ENCODE data around the gene HEXD.
"Not testable (repeated sequence)": the region's sequence is repeated elsewhere in the genome, so short reads cannot be mapped to it uniquely, and the experiment has no call there.

Gene HEXD

DNA sequence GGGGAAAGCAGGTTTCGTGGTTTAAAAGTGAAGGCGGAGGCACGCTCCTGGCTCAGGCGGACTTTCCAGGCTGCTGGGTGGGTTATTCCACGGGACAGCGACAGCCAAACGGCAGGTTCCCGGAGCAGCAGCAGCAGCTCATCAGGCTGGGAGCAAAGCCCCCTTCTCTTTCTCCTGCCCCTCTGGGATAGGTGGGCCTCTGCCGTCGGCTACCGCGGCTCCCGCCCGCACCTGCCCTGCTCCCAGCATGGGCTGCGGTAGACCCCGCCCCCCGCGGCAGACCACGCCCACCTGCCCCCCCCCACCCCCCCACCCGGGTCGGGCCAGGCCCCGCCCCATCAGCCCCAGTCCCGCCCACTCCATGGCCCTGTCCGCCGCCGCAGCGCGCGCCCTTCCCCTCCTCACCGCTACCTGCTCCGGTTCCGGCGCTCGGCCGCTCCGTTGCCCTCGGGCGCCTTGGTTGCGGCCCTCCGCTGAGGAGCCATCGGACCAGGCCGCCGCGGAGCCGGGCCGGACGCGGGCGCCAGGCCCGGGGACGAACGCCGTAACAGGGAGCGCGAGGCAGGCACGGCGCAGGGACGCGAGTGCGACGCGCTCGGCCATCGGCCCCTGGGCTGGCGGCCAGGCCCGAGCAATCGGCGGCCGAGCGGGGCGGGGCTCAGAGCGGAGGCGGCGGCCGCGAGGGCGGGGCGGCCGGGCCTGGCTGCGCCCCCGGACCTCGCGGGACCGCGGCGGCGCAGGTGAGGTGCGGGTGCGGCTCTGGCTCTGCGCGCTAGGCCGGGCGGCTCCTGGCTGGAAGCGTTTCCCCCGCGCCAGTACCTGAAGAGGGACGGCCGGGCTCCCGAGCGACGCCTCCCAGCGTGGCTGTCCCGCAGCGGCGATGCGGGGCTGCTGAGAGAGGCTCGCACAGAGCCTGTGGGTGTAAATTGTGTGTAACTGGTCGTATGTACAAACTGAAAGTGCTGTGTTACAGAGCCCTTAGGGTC is at the start of gene HEXD, which contains the start of gene OGFOD3:
HEXD (plus strand) TSS at position 347 of the 986 bp plus-strand sequence. CDS start 1,453 bp downstream, outside the sequence.
OGFOD3 (minus strand) TSS at position 586 of the 986 bp plus-strand sequence; CDS start at position 485, 101 bp downstream.
- no peak for TF ChIP-seq ZNF274 (IDR thresholded peaks at IDR 0.05; ENCODE audit: low read depth, low read length)
- peak within 1 kb of the TSS; percentile 81 for H3K4me3 ChIP-seq (ENCODE audit: low read length)

DNA sequence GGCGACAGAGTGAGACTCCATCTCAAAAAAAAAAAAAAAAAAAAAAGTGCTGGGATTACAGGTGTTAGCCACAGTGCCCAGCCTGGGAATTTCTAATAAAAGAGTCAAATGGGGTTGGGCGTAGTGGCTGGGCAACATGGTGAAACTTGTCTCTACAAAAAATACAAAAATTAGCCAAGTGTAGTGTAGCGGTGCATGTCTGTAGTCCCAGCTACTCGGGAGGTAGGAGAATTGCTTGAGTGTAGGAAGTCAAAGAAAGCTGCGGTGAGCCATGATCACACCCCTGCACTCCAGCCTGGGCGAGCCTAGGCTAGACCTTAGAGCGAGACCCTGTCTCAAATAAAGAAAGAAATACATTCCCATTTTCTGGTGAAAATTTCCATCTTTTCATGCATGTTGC is 48.9 kb upstream of the HEXD start:
- TF ChIP-seq ZNF274 (IDR thresholded peaks at IDR 0.05; ENCODE audit: low read depth, low read length) = no peak
- H3K4me3 ChIP-seq (ENCODE audit: low read length) = no peak overlapping the region

DNA sequence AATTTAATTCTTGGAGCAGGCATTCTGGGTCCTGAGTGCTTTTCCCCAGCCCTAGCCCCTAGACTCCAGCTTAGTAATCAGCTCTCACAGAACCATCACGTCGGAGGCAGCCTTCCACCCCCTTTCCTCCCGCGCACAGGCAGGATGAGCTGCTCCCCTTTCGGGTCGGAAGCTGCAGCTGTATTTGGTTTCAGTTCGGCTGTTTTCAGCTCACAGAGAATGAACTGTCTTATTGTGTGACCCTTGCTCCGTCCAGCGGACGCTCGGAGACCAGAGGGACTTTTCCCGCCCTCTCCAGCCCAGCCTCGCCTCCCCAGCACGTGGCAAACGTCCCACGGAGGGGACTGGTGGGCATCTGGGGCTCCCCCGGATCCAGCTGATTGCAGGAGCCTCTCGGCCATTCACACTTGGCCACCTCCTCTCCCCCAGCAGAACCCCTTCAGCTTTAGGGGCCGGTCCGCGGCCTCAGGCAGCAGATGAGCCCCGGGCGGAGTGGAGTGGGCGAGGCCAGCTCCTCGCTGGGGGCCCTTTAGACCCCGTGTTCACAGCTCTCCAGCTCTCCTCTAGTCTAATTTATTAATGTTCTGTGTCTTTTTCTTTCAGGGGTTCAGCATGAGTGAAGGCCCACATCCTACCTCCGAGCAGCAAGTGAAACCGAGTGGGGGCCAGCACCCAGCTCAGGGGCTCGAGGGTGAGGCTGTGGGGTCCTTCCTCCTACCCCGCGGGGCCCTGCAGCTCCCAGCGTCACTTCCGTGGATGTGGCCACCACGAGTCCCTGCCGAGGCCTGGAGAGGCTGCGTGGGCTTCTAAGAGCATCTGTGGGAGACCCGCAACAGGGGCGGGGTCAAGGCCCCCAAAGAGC is 47.4 kb upstream of the HEXD start:
- no peak for TF ChIP-seq ZNF274 (IDR thresholded peaks at IDR 0.05; ENCODE audit: low read depth, low read length)
- peak overlapping the region; percentile 20; the same call in 1 of the 2 replicates for H3K4me3 ChIP-seq (ENCODE audit: low read length)

DNA sequence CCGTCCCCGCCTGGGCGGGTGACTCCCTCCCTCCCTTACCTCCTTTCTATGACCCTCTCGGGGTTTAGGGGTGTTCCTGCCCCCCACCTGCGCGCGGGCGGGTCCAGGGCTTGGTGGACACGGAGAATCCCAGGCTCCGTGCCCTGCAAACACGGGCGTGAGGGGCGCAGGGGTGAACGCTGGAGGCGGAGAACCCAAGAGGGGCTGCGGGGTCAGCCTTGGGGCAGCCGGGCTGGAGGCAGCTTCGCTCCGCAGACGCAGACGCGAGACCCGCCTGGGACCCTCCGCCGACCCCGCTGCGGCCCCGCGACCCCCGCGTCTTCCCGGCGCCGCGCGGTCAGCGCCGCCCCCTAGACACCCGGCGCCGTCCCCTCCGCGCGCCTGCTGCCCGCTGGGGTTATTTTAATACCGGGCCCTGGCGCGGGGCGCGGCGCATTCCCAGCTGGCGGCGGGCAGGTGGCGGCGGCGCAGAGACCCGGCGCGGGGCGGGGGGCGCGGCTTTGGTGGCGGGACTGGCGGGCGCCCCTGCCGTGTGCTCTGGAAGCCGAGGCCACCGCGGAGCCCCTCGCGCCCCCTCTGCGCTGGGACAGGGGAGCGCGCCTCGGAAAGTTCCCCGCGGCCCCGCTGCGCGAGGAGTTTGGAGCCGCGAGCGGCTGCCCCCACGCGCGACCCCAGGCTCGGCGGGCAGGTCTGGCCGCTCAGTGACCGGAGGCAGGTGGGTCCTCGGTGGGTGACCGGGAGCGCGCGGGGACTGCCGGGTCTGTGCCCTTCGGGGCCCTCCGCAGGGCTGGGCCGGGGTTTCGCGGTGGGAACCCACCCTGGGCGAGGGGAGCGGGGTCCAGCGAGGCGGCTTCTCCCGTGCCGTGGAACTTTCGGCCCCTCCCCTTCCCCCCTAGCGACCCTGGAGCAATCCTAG is 46.6 kb upstream of the HEXD start, which contains the start of gene UTS2R:
UTS2R (plus strand) TSS at position 433 of the 916 bp plus-strand sequence. CDS start 2,560 bp downstream, outside the sequence.
- peak within 1 kb of the TSS; percentile 25; the same call in 1 of the 2 replicates for H3K4me3 ChIP-seq (ENCODE audit: low read length)
- TF ChIP-seq ZNF274 (IDR thresholded peaks at IDR 0.05; ENCODE audit: low read depth, low read length) = no peak

DNA sequence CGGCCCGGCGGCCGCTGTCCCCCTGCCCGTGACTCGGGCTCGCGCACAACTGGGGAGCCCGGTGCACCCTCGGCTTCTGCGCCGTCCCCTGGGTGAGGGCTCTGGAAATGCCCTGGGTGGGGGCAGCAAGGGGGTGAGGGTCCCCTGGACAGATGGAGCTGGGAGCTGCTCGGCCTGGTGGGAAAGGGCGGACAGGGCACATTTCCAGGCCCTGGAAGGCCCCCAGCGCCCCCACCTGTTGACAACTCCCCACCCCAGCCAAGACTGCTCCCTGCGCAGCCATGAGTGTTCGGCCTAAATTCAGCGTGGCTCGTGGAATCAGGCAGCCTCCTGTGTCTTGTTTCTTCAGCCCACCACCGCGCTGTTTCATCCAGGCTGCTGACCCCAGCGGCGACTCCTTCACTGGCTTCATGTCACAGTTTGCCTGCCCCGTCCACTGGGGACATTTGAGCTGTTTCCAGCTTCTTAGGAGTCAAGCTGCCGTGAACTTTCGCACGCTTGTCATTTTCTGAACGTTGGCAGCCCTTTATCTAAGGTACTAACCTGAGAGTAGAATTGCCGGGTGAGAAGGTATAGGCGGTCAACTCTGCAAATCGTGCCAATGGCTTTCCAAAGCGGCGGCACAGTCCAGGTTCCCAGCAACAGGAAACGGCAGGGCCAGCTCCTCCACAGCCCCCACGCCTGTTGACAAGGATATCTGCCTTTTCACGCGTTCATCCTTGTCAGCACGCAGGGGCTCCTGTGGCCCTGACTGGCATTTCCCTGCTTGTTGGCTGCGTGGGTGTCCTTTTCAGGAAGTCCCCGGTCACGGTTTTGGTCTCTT is 45.7 kb upstream of the HEXD start:
- peak overlapping the region; percentile 25; the same call in 1 of the 2 replicates for H3K4me3 ChIP-seq (ENCODE audit: low read length)

DNA sequence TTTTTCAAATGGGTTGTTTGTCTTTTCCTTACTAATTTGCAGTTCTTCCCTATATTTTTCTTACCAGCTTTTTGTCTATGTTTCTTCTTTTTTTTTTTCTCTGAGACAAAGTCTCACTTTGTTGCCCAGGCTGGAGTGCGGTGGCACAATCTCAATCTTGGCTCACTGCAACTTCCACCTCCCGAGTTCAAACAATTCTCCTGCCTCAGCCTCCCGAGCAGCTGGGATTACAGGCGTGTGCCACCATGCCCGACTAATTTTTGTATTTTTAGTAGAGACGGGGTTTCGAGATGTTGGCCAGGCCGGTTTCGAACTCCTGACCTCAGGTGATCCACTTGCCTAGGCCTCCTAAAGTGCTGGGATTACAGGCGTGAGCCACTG is 45.1 kb upstream of the HEXD start:
- H3K4me3 ChIP-seq (ENCODE audit: low read length) = not testable (repeated sequence)

More for the DNA sequence above, 45.7 kb upstream of the HEXD start:
- no peak for TF ChIP-seq ZNF274 (IDR thresholded peaks at IDR 0.05; ENCODE audit: low read depth, low read length)

DNA sequence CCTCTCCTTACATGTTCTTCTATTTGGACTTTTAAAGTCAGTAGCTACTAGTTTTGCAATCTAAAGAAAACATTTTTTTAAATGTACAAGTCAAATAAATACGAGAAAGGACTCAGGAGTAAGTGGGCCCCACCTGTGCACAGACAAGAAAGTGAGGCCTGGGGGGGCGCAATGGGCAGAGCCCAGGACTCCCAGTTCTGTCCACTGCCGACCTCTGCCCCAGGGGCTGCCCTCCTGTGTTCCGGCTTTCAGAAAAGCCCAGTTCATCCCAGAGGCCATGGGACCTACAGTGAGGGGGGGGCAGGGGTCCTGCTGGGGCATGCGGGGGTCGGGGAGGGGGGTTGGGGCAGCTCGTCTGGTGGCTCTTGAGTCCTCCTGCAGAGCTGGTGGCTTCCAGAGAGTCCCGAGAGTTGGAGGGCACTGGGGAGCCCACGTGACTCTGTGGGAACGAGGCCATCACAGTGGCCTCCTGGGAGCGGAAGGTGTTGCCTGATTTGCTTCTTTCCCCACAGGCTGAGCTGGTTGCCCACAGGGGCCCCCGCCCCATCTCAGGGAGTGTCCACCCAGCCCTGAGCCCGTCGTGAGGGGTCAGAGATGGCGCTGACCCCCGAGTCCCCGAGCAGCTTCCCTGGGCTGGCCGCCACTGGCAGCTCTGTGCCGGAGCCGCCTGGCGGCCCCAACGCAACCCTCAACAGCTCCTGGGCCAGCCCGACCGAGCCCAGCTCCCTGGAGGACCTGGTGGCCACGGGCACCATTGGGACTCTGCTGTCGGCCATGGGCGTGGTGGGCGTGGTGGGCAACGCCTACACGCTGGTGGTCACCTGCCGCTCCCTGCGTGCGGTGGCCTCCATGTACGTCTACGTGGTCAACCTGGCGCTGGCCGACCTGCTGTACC is 44.2 kb upstream of the HEXD start:
- no peak for TF ChIP-seq ZNF274 (IDR thresholded peaks at IDR 0.05; ENCODE audit: low read depth, low read length)

DNA sequence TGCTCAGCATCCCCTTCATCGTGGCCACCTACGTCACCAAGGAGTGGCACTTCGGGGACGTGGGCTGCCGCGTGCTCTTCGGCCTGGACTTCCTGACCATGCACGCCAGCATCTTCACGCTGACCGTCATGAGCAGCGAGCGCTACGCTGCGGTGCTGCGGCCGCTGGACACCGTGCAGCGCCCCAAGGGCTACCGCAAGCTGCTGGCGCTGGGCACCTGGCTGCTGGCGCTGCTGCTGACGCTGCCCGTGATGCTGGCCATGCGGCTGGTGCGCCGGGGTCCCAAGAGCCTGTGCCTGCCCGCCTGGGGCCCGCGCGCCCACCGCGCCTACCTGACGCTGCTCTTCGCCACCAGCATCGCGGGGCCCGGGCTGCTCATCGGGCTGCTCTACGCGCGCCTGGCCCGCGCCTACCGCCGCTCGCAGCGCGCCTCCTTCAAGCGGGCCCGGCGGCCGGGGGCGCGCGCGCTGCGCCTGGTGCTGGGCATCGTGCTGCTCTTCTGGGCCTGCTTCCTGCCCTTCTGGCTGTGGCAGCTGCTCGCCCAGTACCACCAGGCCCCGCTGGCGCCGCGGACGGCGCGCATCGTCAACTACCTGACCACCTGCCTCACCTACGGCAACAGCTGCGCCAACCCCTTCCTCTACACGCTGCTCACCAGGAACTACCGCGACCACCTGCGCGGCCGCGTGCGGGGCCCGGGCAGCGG is 43.4 kb upstream of the HEXD start:
- H3K4me3 ChIP-seq (ENCODE audit: low read length) = no peak overlapping the region
- no peak for TF ChIP-seq ZNF274 (IDR thresholded peaks at IDR 0.05; ENCODE audit: low read depth, low read length)

More for the DNA sequence above, 44.2 kb upstream of the HEXD start:
- no peak overlapping the region for H3K4me3 ChIP-seq (ENCODE audit: low read length)

DNA sequence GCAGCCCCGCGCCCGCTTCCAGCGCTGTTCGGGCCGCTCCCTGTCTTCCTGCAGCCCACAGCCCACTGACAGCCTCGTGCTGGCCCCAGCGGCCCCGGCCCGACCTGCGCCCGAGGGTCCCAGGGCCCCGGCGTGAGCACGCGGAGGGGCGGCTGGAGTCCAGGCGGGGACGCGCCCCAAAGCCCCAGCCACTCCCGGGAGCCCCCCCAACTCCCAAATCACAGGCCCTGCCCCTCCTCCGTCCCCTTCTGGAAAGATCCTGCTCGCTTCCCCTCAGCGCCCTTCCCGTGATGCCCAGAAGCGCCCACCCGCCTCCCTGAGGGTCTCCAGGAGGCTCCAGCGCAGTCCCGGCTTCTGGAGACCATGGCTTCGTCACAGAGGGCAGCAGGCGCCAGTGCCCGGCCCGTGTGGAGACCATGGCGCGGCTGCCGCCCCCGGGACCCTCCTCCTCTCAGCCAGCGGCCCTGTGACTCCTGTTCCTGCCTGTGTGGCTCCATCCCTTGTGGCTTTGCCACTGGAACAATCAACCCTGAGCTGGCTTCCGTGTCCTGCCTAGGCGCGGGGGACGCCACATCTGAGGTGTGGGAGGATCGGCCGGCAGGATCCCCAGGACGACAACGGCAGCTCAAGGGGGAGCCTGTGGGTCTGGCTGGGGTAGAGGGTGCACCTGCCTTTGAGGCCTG is 42.6 kb upstream of the HEXD start:
- TF ChIP-seq ZNF274 (IDR thresholded peaks at IDR 0.05; ENCODE audit: low read depth, low read length) = no peak
- no peak overlapping the region for H3K4me3 ChIP-seq (ENCODE audit: low read length)

DNA sequence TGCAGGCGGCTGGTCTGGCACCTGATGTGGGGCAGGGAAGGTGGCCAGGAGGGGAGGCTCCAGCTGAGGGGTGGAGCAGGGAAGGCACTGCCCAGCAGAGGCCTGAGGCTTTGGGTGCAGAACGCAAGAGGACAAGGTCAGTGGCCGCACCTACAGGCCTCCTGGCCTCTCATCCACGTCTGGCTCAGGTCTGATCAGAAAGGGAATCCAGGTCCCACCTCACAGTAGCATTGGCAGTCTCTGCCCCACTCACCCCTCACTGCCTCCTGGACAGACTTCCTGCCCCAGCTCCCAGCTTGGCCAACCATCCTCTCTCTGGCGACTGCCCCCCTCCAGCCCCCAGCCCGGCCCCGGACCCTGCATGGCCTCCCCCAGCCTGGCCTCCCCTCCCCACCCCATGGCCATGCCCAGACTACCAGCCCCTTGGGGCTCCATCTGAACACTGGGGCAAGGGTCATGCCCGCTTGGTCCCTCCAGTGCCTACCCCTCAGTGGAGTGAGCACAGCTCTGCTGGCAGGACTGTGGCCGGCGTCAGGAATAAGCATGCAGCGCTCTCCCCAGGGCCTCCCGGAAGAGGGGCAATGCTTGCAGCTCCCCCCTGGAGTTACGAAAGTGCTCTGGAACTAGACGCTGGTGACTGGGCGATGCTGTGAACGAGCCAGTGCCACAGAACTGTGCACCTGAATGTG is 42.0 kb upstream of the HEXD start:
- no peak for TF ChIP-seq ZNF274 (IDR thresholded peaks at IDR 0.05; ENCODE audit: low read depth, low read length)
- H3K4me3 ChIP-seq (ENCODE audit: low read length) = no peak overlapping the region

DNA sequence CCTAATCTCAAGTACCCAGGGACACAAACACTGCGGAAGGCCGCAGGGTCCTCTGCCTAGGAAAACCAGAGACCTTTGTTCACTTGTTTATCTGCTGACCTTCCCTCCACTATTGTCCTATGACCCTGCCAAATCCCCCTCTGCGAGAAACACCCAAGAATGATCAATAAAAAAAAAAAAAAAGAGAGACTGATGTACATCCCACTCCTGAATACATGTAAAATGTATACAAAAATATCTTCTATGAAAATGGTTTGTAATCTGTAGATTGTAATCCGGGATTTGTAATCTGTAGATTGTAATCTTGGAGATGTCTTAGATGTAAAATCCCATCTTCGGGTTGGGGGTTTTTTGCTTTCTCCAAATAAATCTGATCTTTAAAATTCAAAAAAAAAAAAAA is 40.9 kb upstream of the HEXD start:
- not testable (repeated sequence) for H3K4me3 ChIP-seq (ENCODE audit: low read length)
